Neural crest cell (in vitro differentiated cells): ENCODE results near the gene SRSF3. TPM values are rescaled to one million over a fixed set of nuclear protein-coding genes. Genes with fewer than 3 reads are reported as not detected.
A peak's percentile ranks its signal among the peaks of the same experiment; 100 is the strongest.

ENCODE experiments used
- DNase-seq: peaks from one replicate; pipeline ENCODE4 v3.0.0; 2021; ENCODE audit warnings: low read depth, mixed read lengths, low spot score
- H3K27ac Mint-ChIP-seq: one replicate; pipeline ENCODE4 v1.8.0; 2021; ENCODE audit warnings: mild to moderate bottlenecking, mixed read lengths; ENCODE audit not compliant: unreplicated experiment
- H3K27me3 Mint-ChIP-seq: 2 replicates; pipeline ENCODE4 v1.8.0; 2021; ENCODE audit warnings: low read depth, mild to moderate bottlenecking, mixed read lengths
- H3K36me3 Mint-ChIP-seq: 2 replicates; pipeline ENCODE4 v1.8.0; 2021; ENCODE audit warnings: low read depth, mild to moderate bottlenecking, mixed read lengths
- H3K4me1 Mint-ChIP-seq: 2 replicates; pipeline ENCODE4 v1.8.0; 2021; ENCODE audit warnings: mixed read lengths
- H3K4me3 Mint-ChIP-seq: one replicate; pipeline ENCODE4 v1.8.0; 2021; ENCODE audit warnings: mild to moderate bottlenecking, mixed read lengths
- H3K9me3 Mint-ChIP-seq: 2 replicates; pipeline ENCODE4 v1.8.0; 2021; ENCODE audit warnings: mixed read lengths
- CTCF ChIP-seq: fragments of 200-600 bp; sonication (generic); conservative IDR thresholded peaks from 2 replicates; pipeline ENCODE4 v1.5.0; 2021; ENCODE audit warnings: antibody characterized with exemption, mild to moderate bottlenecking
- long read RNA-seq: library from polyadenylated mRNA; unstranded; transcript quantifications from one replicate; pipeline ENCODE4 v2.0.0, GENCODE V29; 2020
- total RNA-seq: library from RNA; stranded (reverse); gene quantifications from 2 replicates; pipeline ENCODE4 v1.2.1, GENCODE V29; 2021

Gene SRSF3
- total RNA-seq, result 611 and 636 TPM in 2 replicates
- long read RNA-seq, full-length matches to known transcripts, result 2,280 of 2,321 reads
- long read RNA-seq, partial matches to known transcripts, result 13 of 2,321 reads
- long read RNA-seq, other reads (novel, unspliced or antisense), result 28 of 2,321 reads

- Mint-ChIP-seq H3K4me3 (peak within 1 kb of the TSS; percentile 97), H3K36me3 (peaks cover 39% of the 10 kb centered on the region), H3K9me3 (no peaks in the 10 kb centered on the region), H3K4me1 (peaks cover 44% of the 10 kb centered on the region), H3K27me3 (peaks cover 32% of the 10 kb centered on the region), H3K27ac (peak within 1 kb of the TSS; percentile 100)
- peak; percentile 59 for TF ChIP-seq CTCF
- DNase-seq, result peak; percentile 92
Measured at GRCh38 chr6:36594029-36594815, at the start of gene SRSF3. TSS of gene SRSF3 (plus strand) at chr6:36594362. CDS start at chr6:36596763, 2,401 bp downstream.

- no peaks in the 10 kb centered on the region for H3K27me3 Mint-ChIP-seq
- no peaks in the 10 kb centered on the region for H3K9me3 Mint-ChIP-seq
- peak overlapping the region; percentile 96 for H3K4me3 Mint-ChIP-seq
- DNase-seq, result no peak
- peaks cover 26% of the 10 kb centered on the region for H3K4me1 Mint-ChIP-seq
- TF ChIP-seq CTCF, result no peak
- peaks cover 2% of the 10 kb centered on the region for H3K36me3 Mint-ChIP-seq
- peak overlapping the region; percentile 95 for H3K27ac Mint-ChIP-seq
Measured at GRCh38 chr6:36545767-36546307, 48.3 kb upstream of the SRSF3 start.

GRCh38 chr6:36546308-36546919 is 47.7 kb upstream of the SRSF3 start:
- H3K4me1 Mint-ChIP-seq, result peaks cover 26% of the 10 kb centered on the region
- no peaks in the 10 kb centered on the region for H3K27me3 Mint-ChIP-seq
- H3K9me3 Mint-ChIP-seq, result no peaks in the 10 kb centered on the region
- H3K36me3 Mint-ChIP-seq, result peaks cover 2% of the 10 kb centered on the region
- H3K27ac Mint-ChIP-seq, result peak overlapping the region; percentile 95
- H3K4me3 Mint-ChIP-seq, result peak overlapping the region; percentile 96
- no peak for TF ChIP-seq CTCF
- peak; percentile 6 for DNase-seq

GRCh38 chr6:36546920-36547645 is 47.1 kb upstream of the SRSF3 start, which contains the start of gene STK38:
TSS of gene STK38 (minus strand) at chr6:36547479. CDS start at chr6:36540202, 7,277 bp downstream.
- TF ChIP-seq CTCF, result peak; percentile 19
- Mint-ChIP-seq H3K27me3 (no peaks in the 10 kb centered on the region), H3K27ac (peak within 1 kb of the TSS; percentile 95), H3K4me3 (peak within 1 kb of the TSS; percentile 96), H3K36me3 (peaks cover 2% of the 10 kb centered on the region), H3K4me1 (peaks cover 26% of the 10 kb centered on the region), H3K9me3 (no peaks in the 10 kb centered on the region)
- DNase-seq, result peak; percentile 89
